GM20000 (cell line): ENCODE results near the gene SCAP.
"Not testable (repeated sequence)": the region's sequence is repeated elsewhere in the genome, so short reads cannot be mapped to it uniquely, and the experiment has no call there.

Source experiments
- DNase-seq: peaks from one replicate; pipeline ENCODE4 v3.0.0; 2012; ENCODE audit warnings: low spot score
- TF ChIP-seq, protein P1 (sequence below): IDR thresholded peaks from 2 replicates; pipeline ENCODE4 v1.5.1; 2012; ENCODE audit warnings: mild to moderate bottlenecking, control low read depth; ENCODE audit errors: extremely low read depth, missing control alignments

Gene SCAP

DNA sequence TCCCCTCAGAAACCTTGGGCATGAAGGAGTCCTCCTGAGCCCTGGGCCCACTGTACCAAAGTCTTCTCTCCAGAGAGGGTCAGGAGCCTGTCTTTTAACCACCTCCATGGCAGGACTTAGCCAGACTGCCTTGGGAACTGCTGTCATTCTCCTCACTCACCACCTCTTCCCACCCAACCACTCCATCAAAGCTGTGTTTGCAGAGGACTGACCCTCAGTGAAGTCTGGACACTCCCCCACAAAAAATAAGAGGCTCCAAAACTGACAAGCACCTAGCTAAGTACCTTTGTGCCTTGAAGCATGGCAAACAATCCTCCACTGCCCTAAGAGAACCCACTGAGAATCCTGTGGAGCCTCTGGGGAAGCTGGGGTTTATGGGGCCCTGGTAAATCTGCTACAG lies 2.3 kb upstream of the SCAP start:
- no peak for DNase-seq
- TF ChIP-seq, protein P1, sequence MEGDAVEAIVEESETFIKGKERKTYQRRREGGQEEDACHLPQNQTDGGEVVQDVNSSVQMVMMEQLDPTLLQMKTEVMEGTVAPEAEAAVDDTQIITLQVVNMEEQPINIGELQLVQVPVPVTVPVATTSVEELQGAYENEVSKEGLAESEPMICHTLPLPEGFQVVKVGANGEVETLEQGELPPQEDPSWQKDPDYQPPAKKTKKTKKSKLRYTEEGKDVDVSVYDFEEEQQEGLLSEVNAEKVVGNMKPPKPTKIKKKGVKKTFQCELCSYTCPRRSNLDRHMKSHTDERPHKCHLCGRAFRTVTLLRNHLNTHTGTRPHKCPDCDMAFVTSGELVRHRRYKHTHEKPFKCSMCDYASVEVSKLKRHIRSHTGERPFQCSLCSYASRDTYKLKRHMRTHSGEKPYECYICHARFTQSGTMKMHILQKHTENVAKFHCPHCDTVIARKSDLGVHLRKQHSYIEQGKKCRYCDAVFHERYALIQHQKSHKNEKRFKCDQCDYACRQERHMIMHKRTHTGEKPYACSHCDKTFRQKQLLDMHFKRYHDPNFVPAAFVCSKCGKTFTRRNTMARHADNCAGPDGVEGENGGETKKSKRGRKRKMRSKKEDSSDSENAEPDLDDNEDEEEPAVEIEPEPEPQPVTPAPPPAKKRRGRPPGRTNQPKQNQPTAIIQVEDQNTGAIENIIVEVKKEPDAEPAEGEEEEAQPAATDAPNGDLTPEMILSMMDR = no peak

DNA sequence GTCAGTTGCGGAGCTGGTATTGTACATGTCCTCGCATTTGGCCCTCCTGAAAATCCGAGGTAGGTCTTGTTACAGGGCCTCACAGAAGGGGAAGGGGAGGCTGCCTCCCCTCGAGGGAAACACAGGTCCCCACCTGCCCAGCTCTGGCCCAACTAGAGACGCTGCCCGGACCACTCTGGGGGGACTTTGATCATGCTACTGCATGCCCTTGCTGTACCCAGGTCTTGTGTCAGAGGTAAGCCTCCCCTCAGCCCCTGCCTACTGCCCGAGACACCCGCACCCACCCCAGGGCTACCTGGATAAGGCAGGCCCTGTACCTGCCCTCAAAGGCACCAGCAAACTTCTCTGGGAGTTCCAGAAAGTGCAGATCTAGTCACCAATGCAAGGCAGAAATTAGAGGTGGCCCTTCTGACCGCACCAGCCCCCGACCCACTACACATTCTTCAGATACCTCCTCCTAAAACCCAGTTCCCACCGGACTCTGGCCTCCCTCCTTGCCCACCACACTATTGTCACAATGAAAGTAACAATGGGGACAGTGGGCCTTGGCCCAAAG lies 981 bp upstream of the SCAP start:
- no peak for DNase-seq
- TF ChIP-seq, protein P1 = no peak

DNA sequence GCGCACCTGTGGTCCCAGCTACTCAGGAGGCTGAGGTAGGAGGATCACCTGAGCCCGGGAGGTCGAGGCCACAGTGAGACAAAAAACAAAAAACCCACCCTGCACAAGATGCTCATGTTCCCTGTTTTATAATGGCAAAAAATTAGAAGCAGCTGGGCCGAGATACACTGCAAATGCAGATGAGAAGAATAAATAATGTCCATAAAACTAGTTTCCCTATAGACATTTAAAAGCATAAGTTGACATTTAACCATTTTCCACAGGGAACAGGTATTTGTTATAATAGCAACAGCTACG lies 537 bp upstream of the SCAP start:
- TF ChIP-seq, protein P1 = no peak
- DNase-seq = no peak

DNA sequence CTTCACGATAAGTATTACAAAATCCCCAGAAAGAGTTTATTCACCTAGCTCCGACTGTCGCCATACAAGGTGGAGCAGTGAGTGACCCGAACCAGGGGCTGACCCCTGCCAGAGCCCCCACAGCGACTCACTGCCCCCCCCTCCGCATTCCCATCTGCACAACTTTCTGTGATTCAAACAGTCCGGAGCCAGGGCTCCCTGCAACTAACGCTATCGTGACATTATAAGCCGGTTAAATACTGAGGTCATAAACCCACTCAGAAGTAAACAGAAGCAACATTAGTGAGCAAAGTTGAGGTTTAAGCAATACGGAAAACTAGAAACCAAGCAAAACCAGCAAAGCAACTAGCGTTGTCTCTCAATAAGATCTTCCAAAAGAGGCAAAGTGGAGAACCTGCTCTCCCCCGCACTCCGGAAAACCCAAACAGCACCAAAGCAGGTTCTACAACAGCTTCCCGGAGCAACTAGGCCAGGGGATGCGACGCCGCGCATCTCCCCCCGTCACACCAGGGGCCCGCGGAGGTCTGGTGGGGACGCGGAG lies 642 bp downstream of the SCAP start:
- TF ChIP-seq, protein P1 = no peak
- DNase-seq = no peak

DNA sequence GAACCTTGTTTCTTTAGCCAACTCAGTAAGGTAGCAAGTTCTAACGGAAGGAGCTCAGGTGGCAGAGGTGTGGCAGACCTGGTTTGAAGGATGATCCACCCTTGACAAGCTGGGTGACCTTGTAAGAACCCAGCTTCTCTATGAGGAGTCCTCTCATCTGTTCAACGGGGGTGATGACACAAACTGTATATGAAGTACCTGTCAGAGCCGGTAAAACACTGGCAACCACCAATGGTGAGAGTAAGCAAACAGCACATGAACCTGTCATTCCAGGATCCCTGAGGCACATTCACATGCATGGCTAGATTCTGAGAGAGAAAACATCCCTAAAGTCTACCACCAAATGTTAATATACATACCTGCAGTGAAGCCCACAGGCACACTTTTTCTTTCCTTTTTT lies 2.4 kb downstream of the SCAP start:
- TF ChIP-seq, protein P1 = no peak
- DNase-seq = no peak

DNA sequence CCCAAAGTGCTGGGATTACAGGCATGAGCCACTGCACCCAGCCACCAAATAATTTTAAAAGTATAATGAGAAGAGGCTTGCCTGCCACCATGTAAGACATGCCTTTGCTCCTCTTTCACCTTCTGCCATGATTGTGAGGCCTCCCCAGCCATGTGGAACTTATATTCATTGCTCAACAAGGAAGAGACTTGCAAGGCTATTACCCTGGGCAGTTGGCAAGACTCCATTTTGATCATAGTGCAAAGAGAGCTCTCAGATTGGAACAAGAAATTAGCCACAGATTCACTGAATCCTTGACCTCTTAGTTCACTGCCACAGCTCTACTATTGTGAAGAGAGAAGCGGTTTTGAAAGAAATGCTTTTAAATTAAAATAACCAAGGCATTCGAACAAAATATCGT lies 6.1 kb downstream of the SCAP start:
- DNase-seq = no peak
- TF ChIP-seq, protein P1 = no peak

DNA sequence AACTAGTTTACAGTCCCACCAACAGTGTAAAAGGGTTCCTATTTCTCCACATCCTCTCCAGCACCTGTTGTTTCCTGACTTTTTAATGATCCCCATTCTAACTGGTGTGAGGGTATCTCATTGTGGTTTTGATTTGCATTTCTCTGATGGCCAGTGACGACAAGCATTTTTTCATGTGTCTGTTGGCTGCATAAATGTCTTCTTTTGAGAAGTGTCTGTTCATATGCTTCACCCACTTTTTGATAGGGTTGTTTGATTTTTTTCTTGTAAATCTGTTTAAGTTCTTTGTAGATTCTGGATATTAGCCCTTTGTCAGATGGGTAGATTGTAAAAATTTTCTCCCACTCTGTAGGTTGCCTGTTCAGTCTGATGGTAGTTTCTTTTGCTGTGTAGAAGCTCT lies 7.4 kb downstream of the SCAP start:
- not testable (repeated sequence) for DNase-seq

DNA sequence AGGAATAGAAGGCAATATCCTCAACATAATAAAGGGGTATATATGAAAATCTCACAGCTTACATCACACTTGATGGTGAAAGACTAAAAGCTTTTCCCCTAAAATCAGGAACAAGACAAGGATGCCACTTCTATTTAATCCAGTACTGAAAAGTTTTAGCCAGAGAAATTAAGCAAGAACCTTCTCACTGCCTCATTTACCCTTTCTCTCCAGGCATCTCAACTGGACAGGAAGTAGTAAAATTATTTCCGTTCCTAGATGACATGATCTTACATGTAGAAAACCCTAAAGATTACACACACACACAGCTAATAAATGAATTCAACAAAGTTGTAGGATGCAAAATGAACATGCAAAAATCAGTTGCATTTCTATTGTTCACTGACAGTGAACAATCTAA lies 11.2 kb downstream of the SCAP start:
- TF ChIP-seq, protein P1 = no peak
- no peak for DNase-seq

DNA sequence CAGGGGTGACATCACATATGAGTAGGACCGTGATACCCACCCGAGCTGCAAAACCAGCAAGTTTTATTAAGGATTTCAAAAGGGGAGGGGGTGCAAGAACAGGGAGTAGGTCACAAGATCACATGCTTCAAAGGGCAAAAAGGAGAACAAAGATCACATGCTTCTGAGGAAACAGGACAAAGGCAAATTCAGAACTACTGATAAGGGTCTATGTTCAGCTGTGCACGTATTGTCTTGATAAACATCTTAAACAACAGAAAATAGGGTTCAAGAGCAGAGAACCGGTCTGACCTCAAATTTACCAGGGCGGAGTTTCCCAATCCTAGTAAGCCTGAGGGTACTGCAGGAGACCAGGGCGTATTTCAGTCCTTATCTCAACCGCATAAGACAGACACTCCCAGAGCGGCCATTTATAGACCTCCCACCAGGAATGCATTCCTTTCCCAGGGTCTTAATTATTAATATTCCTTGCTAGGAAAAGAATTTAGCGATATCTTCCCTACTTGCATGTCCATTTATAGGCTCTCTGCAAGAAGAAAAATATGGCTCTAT lies 16.1 kb downstream of the SCAP start:
- DNase-seq = not testable (repeated sequence)
